Measurements from ENCODE around the gene DHRS3. TPM values are rescaled to one million over a fixed set of nuclear protein-coding genes. Genes with fewer than 3 reads are reported as not detected.

The DHRS3 gene
- total RNA-seq, 2 donors from 2014 or later = 107 to 144 TPM

DNA sequence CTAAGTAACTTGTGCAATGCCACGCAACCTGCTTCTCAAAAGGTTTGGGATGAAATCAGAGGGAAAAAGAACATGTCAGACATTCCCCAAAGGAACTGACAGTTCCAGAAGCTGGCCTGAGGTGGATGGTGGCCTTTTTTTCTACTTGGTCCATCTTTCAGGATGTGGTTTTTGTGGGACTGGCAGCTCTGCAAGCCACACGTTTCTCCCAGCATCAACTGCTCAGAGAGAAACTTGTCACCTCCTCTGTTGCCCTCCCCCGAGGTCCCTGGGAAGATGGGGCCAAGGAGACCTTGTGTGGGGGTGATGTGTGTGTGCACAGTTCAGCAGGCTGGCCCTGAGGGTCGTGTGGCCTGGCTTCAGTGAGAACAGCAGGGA, 2.5 kb upstream of the DHRS3 start:
- intact Hi-C loops (cut with DNase I) = loop anchor here (10.0 kb wide), 1 partner anchor 306 kb away; no protein-coding TSS in a partner anchor
- DNase-seq (ENCODE audit: low spot score) = no peak

DNA sequence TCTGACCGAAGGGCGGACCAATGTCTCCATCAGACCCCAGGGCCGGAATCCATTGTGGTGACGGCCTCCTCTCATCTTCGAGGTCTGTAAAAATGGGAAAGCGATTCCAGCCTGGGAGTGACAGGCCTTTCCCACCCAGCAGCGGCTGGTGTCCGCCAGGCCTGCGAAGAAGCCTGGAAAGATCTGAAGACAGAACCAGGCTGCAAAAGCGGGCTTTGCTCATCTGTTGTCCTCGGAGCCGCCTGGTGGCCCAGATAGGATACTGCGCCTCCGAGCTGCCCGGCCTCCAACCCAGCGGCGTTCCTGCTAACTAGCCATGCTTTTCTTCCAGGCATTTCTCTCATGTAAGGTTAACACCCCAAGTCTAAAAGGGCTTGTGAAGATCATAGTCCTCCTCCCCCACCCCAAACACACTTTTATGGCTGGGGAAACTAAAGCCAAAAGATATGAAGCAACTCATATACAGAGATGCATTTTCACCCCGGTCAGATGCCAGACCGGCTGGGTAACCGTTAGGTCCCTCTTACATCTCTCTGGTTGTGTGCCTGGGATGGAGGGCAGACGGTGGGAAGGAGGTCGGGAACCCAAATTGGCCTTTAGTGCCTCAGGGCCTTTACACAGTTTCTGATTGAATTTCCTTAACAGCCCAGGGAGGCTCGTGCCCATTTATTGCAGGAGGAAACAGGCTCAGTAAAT, 1.9 kb upstream of the DHRS3 start:
- intact Hi-C loops (cut with DNase I) = loop anchor here (5.0 to 10.0 kb wide), 2 partner anchors 78 to 305 kb away; no protein-coding TSS in a partner anchor
- peak; percentile 96 for DNase-seq (ENCODE audit: low spot score)

DNA sequence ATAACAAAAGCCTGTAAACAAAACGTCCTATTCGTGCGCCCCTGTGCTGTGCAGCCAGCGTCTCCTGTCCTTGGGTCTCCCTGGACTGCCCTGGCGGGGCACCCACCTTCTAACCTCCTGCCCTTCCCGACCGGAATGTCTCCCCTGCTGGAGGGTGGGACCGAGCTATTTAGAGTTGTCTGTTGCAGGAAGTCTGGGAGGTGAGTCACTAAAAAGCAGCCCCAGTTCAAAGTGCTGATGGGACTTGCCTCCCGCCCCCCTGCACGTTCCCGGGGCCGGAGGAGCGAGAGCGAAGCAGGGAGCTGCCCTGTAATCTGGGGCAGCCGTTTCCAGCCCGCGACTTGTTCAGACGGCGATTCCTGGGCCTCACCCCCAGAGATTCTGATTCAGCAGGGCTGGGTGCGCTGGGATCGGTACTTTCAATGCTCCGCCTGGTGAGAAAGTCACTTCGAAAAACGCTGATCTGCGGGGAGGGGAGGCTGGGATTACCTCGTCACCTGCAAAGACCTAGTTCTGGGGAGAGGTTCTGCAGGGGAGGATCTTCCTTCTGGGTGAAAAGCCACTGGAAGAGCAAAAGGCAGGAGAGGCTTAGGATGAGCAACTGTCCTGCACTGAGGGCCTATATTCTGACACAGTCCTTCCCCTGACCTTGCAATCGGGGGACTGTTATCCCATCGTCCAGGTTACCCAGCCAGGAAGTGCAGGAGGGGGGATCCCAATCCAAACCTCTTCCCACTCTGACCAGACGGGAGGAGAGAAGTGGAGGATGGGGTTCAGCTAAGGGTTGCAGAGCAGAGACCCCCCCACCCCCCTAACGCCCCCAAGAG, 1.2 kb upstream of the DHRS3 start:
- peak; percentile 93 for DNase-seq (ENCODE audit: low spot score)
- intact Hi-C loops (cut with DNase I) = loop anchor here in 1 of 2 donors (5.0 kb wide), 1 partner anchor 77 kb away; no protein-coding TSS in a partner anchor

DNA sequence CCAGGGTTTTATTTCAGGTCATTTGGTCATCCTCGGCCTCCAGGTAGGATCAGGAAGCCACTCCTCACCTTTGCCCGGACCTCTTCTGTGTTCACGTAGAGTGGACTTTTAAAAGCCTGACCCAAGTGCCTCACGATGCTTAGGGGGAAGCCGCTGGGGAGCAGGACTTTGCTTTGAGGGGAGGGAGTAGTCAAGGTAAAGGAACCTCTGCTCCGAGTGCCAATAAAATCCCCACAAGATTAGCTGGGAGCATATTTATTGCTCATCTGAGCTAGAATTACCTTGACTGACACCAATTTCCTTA, 603 bp upstream of the DHRS3 start:
- intact Hi-C loops (cut with DNase I) = loop anchor here in 1 of 2 donors (5.0 kb wide), 1 partner anchor 76 kb away; no protein-coding TSS in a partner anchor
- no peak for DNase-seq (ENCODE audit: low spot score)

DNA sequence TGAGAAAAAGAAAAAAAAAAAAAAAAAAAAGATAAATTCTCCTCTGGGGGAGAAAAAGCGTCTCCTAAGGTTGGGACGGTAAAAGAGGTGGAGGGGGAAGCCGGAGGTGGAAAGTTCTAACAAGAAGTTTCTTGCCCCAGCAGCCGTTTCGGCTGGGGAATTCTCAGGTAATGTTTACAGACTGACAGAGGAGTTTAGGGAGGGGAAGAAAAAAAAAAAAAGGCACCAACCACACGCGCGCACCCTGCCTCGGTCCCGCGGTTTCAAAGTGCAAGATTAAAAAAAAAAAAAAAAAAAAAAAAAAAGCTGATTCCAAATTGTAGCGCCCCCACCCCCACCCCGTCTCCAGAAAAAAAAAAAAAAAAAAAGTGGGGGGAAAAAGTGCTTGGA, 504 bp downstream of the DHRS3 start:
- intact Hi-C loops (cut with DNase I) = loop anchor here in 1 of 2 donors (5.0 kb wide), 1 partner anchor 75 kb away; no protein-coding TSS in a partner anchor
- DNase-seq (ENCODE audit: low spot score) = no peak

DNA sequence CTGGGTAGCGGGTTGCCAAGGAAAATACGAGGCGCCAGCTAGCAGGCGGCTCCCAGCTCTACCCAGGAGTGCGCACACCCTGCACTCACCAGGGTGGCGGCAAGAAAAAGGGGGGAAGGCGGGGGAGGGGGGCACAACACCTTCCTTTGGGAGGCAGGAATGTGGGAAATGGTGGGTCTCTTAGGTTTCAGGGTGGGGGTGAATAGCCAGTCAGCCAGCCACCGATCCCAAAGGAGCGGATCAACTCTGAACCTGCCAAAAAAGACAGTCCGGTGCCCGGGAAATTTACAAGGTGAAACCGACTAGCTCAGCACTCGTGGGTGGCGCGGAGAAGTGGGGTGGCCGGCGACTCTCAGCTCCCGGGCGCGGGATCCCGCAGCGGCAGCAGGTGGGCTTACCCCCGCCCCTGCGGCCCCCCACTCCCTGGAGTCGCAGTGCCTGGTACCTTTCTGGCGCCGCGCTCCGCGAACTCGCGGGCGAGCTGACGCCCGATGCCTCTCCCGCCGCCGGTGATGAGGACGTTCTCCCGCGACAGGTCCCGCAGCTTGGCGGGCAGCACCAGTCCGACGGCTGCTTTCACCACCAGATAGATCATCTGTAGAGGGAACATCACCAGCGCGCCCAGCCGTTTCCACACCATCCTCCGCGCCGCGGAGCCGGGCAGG, 1.2 kb downstream of the DHRS3 start:
- no peak for DNase-seq (ENCODE audit: low spot score)
- intact Hi-C loops (cut with DNase I) = loop anchor here in 1 of 2 donors (5.0 kb wide), 1 partner anchor 75 kb away; no protein-coding TSS in a partner anchor

DNA sequence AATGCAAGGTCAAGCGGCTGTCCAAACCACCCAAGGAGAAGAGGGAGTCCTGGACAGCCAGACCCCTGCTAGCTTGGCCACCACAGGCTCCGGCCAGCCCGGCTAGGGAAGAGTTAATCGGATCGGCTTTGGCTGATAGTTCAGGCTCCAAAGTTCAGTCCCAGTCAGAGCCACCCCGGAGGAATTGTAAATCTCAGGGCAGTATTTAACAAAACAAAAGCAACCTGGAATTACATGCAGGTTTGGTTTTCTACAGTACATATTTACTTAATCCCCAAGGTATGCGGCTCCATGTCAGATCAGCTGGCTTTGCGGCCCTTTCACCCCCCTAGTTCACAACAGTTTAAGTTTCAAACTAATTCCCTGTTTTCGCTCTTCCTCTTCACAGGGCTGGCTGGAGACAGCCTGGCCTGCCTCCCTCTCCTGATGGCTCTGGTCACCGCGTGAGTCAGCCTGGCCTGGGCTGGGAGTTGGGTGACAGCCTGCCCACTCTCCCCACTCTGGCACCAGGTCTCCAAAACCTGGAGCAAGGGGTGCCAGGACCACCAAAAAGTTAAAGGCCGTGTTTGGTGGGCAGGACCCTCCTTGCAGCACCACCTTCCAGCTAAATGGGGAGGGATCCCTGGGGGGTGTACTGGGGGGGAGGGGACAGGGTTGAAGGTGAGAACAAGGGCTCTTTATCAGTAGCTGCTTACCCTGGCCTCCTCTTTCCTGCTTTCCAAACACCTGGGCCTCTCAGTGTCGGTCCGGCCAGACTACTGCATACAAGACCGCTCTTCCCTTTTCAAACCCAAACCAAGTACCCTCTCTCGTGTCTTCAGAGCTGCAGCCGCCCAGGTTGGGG, 1.9 kb downstream of the DHRS3 start:
- intact Hi-C loops (cut with DNase I) = loop anchor here in 1 of 2 donors (5.0 kb wide), 1 partner anchor 74 kb away; no protein-coding TSS in a partner anchor
- DNase-seq (ENCODE audit: low spot score) = no peak

DNA sequence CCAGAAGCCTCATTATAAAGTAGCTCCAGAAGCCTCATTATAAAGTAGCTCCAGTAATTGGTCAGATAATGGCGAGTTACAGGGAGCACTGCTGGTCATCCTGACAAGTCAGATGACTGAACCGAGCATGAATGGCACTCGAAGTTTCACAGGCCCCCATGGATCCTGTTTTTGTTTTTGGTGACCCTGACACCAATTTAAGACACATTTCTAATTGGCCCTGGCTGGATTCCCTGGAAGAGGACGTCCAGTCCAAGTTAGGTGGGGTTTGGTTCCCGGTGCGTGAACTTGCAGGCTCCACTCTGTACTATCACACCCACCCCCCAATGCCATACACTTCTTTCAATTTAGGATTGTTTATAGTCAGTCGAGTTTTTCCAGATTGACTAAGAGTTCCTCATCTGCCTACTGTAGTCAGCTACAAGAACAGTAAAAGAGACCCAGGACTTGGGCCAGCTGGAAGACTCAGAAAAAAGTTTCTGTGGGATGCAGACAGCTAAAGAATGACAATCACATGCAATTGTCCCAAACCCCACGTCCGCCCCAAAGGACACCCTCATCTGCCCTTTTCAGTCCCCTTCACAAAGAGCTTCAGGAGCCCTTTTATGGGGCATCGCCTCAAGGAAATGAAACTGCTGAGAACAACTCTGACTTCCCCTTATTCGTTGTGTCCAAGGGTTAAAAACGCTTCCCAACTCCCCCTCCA, 2.7 kb downstream of the DHRS3 start:
- intact Hi-C loops (cut with DNase I) = loop anchor here in 1 of 2 donors (5.0 kb wide), 1 partner anchor 73 kb away; no protein-coding TSS in a partner anchor
- DNase-seq (ENCODE audit: low spot score) = no peak

DNA sequence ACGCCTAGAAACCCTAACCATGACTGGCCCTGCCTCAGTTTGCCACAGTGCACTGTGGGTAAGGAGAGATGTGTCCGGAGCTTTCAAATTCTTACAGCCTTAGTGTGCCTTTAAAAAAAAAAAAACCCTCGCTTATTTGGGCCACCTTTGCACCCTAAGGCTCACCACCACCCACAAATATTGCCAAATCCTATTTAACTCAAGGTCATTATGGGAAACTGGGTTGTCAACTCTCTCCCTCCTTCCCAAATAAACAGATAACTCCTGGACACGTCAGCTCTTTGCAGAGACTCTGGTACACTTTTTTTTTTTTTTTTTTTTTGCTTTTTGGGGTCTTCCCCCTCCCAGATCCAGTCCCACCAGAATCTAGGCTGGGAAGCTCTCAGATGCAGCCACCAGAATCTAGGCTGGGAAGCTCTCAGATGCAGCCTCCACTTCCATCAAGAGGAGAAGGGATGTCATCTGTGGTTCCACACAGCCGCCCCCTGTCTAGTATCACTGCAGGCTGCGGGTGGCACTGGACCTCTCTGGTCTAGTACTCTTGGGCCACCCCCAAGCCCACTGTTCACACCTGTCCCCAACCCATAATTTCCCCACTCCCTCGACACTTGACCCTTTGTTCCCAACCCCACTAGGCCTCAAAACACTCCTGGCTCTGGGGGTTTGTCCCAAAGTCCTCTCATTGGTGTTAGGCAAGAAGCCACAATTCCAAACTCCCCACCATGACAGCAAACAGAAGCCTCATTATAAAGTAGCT, 3.4 kb downstream of the DHRS3 start:
- no peak for DNase-seq (ENCODE audit: low spot score)
- intact Hi-C loops (cut with DNase I) = loop anchor here in 1 of 2 donors (5.0 kb wide), 1 partner anchor 72 kb away; no protein-coding TSS in a partner anchor

DNA sequence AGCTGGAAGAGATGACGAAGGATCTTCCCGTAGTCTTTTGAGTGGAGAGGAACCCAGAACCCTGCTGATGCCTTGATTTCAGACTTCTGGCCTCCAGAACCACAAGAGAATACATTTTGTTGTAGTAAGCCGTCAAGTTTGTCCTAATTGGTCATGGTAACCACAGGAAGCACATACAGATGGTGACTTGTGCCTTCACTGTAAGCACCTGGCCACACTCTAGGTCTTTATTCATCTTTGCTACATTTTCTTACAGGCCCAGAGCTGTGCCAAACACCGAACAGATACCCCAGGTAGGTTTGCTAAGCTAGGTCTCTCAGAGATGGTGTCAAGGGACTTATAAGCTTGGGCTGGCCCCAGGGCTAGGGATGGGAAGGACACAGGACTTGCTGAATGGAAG, 4.8 kb downstream of the DHRS3 start:
- intact Hi-C loops (cut with DNase I) = no loop called here

DNA sequence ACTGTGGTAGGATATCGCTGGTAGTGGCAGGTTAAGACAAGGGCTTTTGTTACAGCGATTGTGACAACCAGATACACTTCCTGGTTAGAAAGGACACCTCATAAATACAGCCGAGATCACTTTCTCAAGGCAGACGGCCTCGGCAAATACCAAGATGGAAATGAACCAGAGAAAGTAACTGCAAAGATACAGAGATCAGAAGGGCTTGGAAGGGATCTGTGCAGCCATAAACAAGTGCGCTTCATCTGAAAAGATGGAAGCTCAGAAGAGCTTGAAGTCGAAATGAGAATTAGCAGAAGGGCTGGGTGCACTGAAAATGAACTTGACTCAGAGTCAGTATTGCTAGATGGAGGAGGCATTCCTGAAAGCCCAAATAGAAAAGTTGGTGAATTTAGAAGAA, 7.1 kb downstream of the DHRS3 start:
- no peak for DNase-seq (ENCODE audit: low spot score)
- intact Hi-C loops (cut with DNase I) = no loop called here

More for the DNA sequence above, 4.8 kb downstream of the DHRS3 start:
- DNase-seq (ENCODE audit: low spot score) = no peak

DNA sequence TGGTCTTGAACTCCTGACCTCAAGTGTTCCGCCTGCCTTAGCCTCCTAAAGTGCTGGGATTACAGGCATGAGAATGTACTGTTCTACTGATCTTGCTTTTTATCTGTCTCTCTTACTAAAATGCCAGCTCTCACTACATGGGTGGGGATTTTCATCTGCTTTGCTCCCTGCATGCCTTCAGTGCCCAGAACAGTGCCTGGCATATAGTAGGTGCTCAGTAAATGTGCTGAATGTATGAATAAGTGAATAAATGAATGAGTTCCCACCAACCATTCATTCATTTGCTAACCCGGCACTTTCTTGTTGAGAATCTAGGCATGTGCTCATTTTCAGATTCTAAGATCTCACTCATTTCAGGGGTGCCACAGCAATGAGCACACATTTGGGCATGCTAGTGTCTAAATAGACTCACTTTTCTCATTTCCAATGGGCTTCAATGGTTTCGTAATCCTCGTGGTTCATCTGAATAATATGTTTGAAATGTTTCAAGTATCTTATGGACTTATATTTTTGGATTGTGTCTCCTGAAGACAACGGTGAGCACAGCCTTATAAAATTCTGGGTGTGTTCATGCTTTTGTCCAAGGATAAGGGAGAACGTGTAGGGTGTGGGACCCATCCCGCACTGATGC, 7.6 kb downstream of the DHRS3 start:
- DNase-seq (ENCODE audit: low spot score) = no peak

DNA sequence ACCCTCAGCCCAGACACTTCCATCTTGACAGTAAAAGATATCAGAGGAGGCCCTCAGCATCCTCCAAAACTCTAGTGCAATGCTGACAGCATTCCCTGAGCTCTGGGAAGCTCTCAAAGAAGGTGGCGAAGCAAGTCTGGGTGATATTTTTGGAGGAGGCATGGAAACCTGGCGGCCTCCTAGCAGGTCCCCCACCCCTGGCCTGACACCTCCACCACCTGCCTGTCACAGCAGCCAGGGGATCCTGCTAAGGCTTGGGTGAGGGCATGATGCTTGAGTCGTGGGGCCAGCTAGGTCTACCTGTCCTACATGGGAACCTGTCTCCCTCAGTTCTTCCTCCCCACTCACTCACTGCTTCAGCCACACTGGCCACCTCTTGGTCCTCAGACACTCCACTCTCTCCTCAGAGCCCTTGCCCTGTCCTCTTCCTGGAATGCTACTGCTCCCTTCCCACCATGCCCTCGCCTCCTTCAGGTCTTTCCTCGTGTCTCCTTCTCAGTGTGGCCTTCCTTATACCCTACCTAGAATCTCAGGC, 8.5 kb downstream of the DHRS3 start:
- DNase-seq (ENCODE audit: low spot score) = no peak
- intact Hi-C loops (cut with DNase I) = no loop called here

More for the DNA sequence above, 7.6 kb downstream of the DHRS3 start:
- intact Hi-C loops (cut with DNase I) = no loop called here

DNA sequence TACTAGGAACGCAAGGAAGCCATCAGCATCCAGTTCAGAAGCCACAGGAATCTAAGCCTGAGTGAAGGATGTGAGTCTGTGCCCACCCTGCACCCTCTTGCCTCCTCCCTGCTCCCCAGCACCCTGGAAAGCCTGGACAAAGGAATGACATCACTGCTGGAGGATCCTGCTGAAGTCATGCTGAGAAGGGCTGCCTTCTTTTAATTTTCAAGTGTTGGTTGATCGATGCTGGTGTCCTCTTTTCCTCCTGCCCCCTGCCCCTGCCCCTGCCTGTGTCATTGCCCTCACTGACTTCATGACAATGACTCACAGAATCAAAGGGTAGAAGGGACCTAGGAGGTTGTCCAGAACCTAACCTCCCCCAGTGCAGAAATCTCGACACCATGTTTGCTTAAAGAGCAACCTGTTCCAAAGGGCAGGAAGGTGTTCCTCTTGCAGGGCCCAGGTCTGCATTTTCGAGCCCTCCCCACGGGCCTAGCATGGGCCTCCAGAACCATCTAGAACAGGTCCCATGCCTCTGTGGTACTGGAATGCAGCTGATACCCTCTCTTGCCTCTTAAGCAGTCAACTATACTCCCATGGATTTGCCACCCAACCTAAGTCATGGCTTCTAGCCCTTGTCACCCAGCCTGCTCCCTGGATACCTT, 9.6 kb downstream of the DHRS3 start:
- intact Hi-C loops (cut with DNase I) = no loop called here
- no peak for DNase-seq (ENCODE audit: low spot score)

DNA sequence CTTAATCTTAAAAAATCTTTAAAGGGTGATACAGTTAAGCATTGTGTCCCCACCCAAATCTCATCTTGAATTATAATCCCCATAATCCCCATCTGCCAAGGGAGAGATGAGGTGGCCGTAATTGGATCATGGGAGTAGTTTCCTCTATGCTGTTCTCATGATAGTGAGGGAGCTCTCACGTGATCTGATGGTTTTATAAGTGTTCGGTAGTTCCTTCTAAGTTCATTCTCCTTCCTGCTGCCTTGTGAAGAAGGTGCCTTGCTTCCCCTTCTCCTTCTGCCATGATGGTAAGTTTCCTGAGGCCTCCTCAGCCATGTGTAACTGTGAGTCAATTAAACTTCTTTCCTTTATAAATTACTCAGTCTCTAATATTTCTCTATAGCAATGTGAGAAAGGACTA, 10.7 kb downstream of the DHRS3 start:
- intact Hi-C loops (cut with DNase I) = no loop called here
- DNase-seq (ENCODE audit: low spot score) = no peak

DNA sequence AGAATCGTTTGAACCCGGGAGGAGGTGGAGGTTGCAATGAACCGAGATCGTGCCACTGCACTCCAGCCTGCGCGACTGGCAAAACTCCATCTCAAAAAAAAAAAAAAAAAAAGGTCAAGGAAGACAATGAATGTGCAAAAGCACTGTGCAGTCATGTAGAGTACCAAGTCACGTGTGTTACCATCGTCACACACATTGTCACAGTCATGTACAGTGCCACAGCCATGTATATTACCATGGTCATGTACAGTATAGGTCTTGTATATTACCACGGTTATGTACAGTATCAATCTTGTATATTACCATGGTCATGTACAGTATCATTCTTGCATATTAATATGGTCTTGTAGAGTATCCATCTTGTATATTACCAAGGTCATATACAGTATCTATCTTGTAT, 13.0 kb downstream of the DHRS3 start:
- intact Hi-C loops (cut with DNase I) = no loop called here

More for the DNA sequence above, 13.0 kb downstream of the DHRS3 start:
- no peak for DNase-seq (ENCODE audit: low spot score)
